HepG2 (cell line): ENCODE measurements around the gene CRADD. TPM values are rescaled to one million over a fixed set of nuclear protein-coding genes. Genes with fewer than 3 reads are reported as not detected.
A peak's percentile ranks its signal among the peaks of the same experiment; 100 is the strongest.

Experiments
- AGO1 ChIP-seq: fragments of 200-400 bp; formaldehyde crosslinking; IDR thresholded peaks from 2 replicates; pipeline ENCODE4 v1.6.1; 2017; ENCODE audit warnings: mild to moderate bottlenecking, low read depth, low read length, moderate library complexity; ENCODE audit not compliant: poor library complexity, severe bottlenecking
- ARNTL ChIP-seq: sonication (generic); formaldehyde crosslinking; IDR thresholded peaks from 2 replicates; pipeline ENCODE4 v1.4.0; 2020; ENCODE audit warnings: mild to moderate bottlenecking, missing genetic modification reagents
- CCDC6 ChIP-seq: sonication (generic); formaldehyde crosslinking; IDR thresholded peaks from 2 replicates; pipeline ENCODE4 v1.8.1; 2022; ENCODE audit warnings: mild to moderate bottlenecking, missing genetic modification reagents, moderate library complexity
- FOSL1 ChIP-seq: sonication (generic); formaldehyde crosslinking; IDR thresholded peaks from 2 replicates; pipeline ENCODE4 v1.9.0; 2021; ENCODE audit warnings: missing genetic modification reagents, borderline replicate concordance
- FOXA3 ChIP-seq: IDR thresholded peaks from 2 replicates; pipeline ENCODE4 v1.6.1; 2016; ENCODE audit warnings: missing genetic modification reagents, missing compliant biosample characterization
- KLF16 ChIP-seq, 2 experiments: sonication (generic) in 1 of 2; formaldehyde crosslinking in 1 of 2; IDR thresholded peaks; 2 replicates each; pipeline versions ENCODE4 v1.6.1 to v1.8.0; 2016 to 2023; ENCODE audit warnings: missing genetic modification reagents in 2 of 2, missing compliant biosample characterization in 1 of 2
- MED8 ChIP-seq: sonication (generic); formaldehyde crosslinking; IDR thresholded peaks from 2 replicates; pipeline ENCODE4 v1.8.1; 2023; ENCODE audit warnings: mild to moderate bottlenecking, missing genetic modification reagents; ENCODE audit not compliant: insufficient replicate concordance
- MEF2D ChIP-seq: sonication (generic); formaldehyde crosslinking; IDR thresholded peaks from 2 replicates; pipeline ENCODE4 v1.5.1; 2020; ENCODE audit warnings: mild to moderate bottlenecking, missing genetic modification reagents
- NCOA2 ChIP-seq: sonication (generic); formaldehyde crosslinking; IDR thresholded peaks from 2 replicates; pipeline ENCODE4 v1.8.0; 2022; ENCODE audit warnings: inconsistent platforms
- SRY ChIP-seq: sonication (generic); formaldehyde crosslinking; IDR thresholded peaks from 2 replicates; pipeline ENCODE4 v1.8.0; 2022; ENCODE audit warnings: mild to moderate bottlenecking, missing genetic modification reagents
- STAT5B ChIP-seq: sonication (generic); formaldehyde crosslinking; IDR thresholded peaks from 2 replicates; pipeline ENCODE4 v1.4.0; 2020; ENCODE audit warnings: missing genetic modification reagents
- ZFP37 ChIP-seq: sonication (generic); formaldehyde crosslinking; IDR thresholded peaks from 2 replicates; pipeline ENCODE4 v1.4.0; 2020; ENCODE audit warnings: missing genetic modification reagents, borderline replicate concordance
- ZFX ChIP-seq: sonication (generic); formaldehyde crosslinking; IDR thresholded peaks from 2 replicates; pipeline ENCODE4 v1.4.0; 2020; ENCODE audit warnings: mild to moderate bottlenecking, low read depth, missing genetic modification reagents, moderate library complexity
- polyA plus RNA-seq, 8 experiments: library from polyadenylated mRNA; depleted of rRNA in 3 of 8; stranded (reverse) in 7 of 8; unstranded in 1 of 8; fragments of >200 nt; fragmentation: Illumina TruSeq in 4 of 8; extraction: Trizol in 4 of 8; gene quantifications; 2 replicates each; pipeline versions ENCODE4 v1.2.1 to v1.2.3, GENCODE V29; 2011 to 2016; ENCODE audit warnings: low read depth in 4 of 8, missing spikeins in 1 of 8, mixed read lengths in 1 of 8; ENCODE audit not compliant: insufficient read depth in 1 of 8
- total RNA-seq, 5 experiments: library from RNA; depleted of rRNA; stranded (reverse); fragments of >200 nt; fragmentation: Illumina TruSeq; extraction: Trizol; gene quantifications; 2 replicates each; pipeline ENCODE4 v1.2.3, GENCODE V29; 2016; ENCODE audit warnings: low read depth in 1 of 5
- TF ChIP-seq, protein P1 (sequence below), 2 experiments: sonication (generic) in 1 of 2; formaldehyde crosslinking in 1 of 2; IDR thresholded peaks; 2 replicates each; pipeline versions ENCODE4 v1.4.0 to v1.6.1; 2018 to 2020; ENCODE audit warnings: missing genetic modification reagents in 2 of 2, borderline replicate concordance in 1 of 2, low read depth in 1 of 2, mild to moderate bottlenecking in 1 of 2, missing biosample characterization in 1 of 2
- TF ChIP-seq, protein P2 (sequence below): sonication (generic); formaldehyde crosslinking; IDR thresholded peaks from 2 replicates; pipeline ENCODE4 v1.4.0; 2020; ENCODE audit warnings: missing genetic modification reagents
- TF ChIP-seq, protein P3 (sequence below): sonication (generic); formaldehyde crosslinking; IDR thresholded peaks from 2 replicates; pipeline ENCODE4 v1.5.1; 2020; ENCODE audit warnings: mild to moderate bottlenecking, missing genetic modification reagents
- TF ChIP-seq, protein P4 (sequence below): sonication (generic); formaldehyde crosslinking; IDR thresholded peaks from 2 replicates; pipeline ENCODE4 v1.8.0; 2022; ENCODE audit warnings: missing genetic modification reagents, mild to moderate bottlenecking, inconsistent platforms, borderline replicate concordance
- TF ChIP-seq, protein P5 (sequence below): sonication (generic); formaldehyde crosslinking; IDR thresholded peaks from 2 replicates; pipeline ENCODE4 v1.4.0; 2020; ENCODE audit warnings: low read depth, mild to moderate bottlenecking, missing genetic modification reagents

Gene CRADD
- total and polyA plus RNA-seq, 2 of the 13 experiments (the other 11 are each of a cell fraction or from before 2014, with no cell fraction given) = 12.4 to 18.8 TPM

DNA sequence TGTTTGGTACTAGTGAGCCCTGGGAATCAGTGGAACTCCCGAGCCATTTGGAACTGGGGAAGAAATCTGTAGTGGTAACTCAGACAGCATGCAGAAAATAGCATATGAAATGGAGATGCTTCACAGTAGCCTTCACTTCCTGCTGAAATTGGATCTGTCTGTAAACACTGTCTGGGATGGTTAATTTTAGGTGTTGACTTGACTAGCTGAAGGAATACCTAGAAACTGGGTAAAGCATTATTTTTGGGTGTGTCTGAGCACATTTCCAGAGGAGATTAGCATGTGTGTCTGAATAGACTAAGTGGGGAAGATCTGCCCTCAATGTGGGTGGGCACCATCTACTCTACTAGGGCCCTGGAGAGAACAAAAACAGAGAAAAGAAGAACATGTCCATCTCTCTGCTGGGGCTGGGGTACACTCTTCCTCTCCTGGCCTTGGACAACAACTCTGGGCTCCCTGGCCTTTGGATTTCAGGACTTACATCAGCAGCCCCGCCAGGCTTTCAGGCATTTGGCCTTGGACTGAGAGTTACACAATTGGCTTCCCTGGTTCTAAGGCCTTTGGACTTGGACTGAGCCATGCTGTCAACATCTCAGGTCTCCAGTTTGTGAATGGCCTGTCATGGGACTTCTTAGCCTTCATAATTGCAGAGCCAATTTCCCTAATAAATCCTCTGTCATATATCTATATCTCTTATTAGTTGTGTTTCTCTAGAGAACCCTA, 14.0 kb upstream of the CRADD start (continued):
- TF ChIP-seq, protein P1, sequence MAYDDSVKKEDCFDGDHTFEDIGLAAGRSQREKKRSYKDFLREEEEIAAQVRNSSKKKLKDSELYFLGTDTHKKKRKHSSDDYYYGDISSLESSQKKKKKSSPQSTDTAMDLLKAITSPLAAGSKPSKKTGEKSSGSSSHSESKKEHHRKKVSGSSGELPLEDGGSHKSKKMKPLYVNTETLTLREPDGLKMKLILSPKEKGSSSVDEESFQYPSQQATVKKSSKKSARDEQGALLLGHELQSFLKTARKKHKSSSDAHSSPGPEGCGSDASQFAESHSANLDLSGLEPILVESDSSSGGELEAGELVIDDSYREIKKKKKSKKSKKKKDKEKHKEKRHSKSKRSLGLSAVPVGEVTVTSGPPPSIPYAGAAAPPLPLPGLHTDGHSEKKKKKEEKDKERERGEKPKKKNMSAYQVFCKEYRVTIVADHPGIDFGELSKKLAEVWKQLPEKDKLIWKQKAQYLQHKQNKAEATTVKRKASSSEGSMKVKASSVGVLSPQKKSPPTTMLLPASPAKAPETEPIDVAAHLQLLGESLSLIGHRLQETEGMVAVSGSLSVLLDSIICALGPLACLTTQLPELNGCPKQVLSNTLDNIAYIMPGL (CRISPR knock-in tag; IDR thresholded peaks at IDR 0.05; ENCODE audit: borderline replicate concordance in 1 of 2, low read depth in 1 of 2) = peak in 1 of 2 experiments; percentile 65; a peak in 1 of 4 replicates
- TF ChIP-seq, protein P2, sequence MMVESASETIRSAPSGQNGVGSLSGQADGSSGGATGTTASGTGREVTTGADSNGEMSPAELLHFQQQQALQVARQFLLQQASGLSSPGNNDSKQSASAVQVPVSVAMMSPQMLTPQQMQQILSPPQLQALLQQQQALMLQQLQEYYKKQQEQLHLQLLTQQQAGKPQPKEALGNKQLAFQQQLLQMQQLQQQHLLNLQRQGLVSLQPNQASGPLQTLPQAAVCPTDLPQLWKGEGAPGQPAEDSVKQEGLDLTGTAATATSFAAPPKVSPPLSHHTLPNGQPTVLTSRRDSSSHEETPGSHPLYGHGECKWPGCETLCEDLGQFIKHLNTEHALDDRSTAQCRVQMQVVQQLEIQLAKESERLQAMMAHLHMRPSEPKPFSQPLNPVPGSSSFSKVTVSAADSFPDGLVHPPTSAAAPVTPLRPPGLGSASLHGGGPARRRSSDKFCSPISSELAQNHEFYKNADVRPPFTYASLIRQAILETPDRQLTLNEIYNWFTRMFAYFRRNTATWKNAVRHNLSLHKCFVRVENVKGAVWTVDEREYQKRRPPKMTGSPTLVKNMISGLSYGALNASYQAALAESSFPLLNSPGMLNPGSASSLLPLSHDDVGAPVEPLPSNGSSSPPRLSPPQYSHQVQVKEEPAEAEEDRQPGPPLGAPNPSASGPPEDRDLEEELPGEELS (CRISPR knock-in tag) = peak; percentile 83
- TF ChIP-seq KLF16 (CRISPR knock-in tag; IDR thresholded peaks at IDR 0.05) (peak in 1 of 2 experiments; percentile 85; a peak in 1 of 4 replicates), FOSL1 (CRISPR knock-in tag) (no peak), FOXA3 (peak; percentile 92), ARNTL (no peak), MED8 (no peak), ZFP37 (CRISPR knock-in tag) (0 out of 2 replicates have a peak, but pooled peaks have one; percentile 51), MEF2D (CRISPR knock-in tag) (peak; percentile 36; the same call in 1 of the 2 replicates), SRY (CRISPR knock-in tag) (0 out of 2 replicates have a peak, but pooled peaks have one; percentile 21), CCDC6 (CRISPR knock-in tag) (peak; percentile 24; the same call in 1 of the 2 replicates), ZFX (peak; percentile 73), NCOA2 (CRISPR knock-in tag) (peak; percentile 93), STAT5B (CRISPR knock-in tag) (0 out of 2 replicates have a peak, but pooled peaks have one; percentile 33), AGO1 (no peak)
- TF ChIP-seq, protein P3, sequence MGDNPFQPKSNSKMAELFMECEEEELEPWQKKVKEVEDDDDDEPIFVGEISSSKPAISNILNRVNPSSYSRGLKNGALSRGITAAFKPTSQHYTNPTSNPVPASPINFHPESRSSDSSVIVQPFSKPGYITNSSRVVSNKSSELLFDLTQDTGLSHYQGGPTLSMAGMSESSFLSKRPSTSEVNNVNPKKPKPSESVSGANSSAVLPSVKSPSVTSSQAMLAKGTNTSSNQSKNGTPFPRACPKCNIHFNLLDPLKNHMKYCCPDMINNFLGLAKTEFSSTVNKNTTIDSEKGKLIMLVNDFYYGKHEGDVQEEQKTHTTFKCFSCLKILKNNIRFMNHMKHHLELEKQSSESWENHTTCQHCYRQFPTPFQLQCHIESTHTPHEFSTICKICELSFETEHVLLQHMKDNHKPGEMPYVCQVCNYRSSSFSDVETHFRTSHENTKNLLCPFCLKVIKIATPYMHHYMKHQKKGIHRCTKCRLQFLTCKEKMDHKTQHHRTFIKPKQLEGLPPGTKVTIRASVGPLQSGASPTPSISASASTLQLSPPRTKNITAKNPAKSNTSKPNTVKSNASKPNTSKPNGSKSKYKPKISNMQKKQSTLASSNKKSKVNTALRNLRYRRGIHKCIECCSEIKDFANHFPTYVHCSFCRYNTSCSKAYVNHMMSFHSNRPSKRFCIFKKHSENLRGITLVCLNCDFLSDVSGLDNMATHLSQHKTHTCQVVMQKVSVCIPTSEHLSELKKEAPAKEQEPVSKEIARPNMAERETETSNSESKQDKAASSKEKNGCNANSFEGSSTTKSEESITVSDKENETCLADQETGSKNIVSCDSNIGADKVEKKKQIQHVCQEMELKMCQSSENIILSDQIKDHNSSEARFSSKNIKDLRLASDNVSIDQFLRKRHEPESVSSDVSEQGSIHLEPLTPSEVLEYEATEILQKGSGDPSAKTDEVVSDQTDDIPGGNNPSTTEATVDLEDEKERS (CRISPR knock-in tag) = peak; percentile 98
- TF ChIP-seq, protein P4, sequence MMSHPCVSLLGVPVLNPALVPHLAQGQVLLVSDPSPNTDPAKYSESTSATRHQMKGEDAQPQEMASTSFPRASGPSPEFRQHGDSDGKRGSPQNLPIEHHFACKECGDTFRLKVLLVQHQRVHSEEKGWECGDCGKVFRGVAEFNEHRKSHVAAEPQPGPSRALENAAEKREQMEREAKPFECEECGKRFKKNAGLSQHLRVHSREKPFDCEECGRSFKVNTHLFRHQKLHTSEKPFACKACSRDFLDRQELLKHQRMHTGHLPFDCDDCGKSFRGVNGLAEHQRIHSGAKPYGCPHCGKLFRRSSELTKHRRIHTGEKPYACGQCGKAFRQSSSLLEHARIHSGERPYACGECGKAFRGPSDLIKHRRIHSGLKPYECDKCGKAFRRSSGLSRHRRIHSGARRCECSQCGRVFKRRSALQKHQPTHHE (CRISPR knock-in tag) = no peak
- TF ChIP-seq, protein P5, sequence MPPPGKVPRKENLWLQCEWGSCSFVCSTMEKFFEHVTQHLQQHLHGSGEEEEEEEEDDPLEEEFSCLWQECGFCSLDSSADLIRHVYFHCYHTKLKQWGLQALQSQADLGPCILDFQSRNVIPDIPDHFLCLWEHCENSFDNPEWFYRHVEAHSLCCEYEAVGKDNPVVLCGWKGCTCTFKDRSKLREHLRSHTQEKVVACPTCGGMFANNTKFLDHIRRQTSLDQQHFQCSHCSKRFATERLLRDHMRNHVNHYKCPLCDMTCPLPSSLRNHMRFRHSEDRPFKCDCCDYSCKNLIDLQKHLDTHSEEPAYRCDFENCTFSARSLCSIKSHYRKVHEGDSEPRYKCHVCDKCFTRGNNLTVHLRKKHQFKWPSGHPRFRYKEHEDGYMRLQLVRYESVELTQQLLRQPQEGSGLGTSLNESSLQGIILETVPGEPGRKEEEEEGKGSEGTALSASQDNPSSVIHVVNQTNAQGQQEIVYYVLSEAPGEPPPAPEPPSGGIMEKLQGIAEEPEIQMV (CRISPR knock-in tag) = no peak
